SW 1271 (cell line): ENCODE data around the gene PRKCA.

Experiments used
- DNase-seq, 2 experiments: peaks; one replicate each; lab custom pipeline; 2025; lab: John Stamatoyannopoulos, UW

Gene PRKCA

GRCh38 chr17:66518108-66518507 is 215.7 kb downstream of the PRKCA start:
- no peak for DNase-seq

DNA sequence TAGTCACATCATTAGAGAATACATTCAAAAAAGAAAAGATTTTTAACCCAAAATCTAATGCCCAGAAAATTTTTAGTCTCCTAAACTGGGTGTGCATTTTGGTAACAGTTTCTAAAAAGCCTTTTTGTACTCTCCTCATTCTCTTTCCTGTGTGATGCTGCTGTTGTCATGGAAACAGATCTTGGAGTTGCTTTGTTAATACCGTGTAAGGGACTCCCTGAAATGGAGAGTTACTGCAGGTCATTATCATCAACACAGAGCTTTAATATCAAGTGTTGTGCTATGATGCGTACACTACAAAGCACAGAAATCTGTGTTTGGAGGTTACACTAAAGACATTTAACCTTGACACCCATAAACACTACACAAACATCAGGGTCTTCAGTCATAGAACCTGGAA is 216.3 kb downstream of the PRKCA start:
- DNase-seq: no peak

DNA sequence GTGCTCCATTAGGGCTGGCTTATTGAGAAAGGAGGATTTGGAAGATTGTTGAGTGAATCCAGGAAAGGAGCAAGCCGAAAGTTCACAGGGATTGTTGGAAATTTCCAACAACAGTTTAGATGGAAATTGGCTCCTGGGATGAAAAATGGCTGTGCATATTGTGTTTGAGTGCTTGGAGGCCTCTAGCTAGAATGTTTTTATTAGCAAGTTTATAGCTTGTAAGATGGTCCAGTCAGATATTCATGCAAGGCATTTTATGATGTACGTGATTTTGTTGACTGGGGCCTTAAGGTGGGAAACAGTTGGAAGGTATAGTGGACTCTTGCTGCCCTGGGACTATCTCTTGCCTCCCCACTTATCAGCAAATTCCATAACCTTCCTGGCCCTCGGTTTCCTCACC is 216.7 kb downstream of the PRKCA start:
- DNase-seq: no peak

- no peak for DNase-seq
Observed at GRCh38 chr17:66520999-66521398, 218.6 kb downstream of the PRKCA start.

GRCh38 chr17:66522591-66523272 is 220.3 kb downstream of the PRKCA start:
- DNase-seq: no peak

DNA sequence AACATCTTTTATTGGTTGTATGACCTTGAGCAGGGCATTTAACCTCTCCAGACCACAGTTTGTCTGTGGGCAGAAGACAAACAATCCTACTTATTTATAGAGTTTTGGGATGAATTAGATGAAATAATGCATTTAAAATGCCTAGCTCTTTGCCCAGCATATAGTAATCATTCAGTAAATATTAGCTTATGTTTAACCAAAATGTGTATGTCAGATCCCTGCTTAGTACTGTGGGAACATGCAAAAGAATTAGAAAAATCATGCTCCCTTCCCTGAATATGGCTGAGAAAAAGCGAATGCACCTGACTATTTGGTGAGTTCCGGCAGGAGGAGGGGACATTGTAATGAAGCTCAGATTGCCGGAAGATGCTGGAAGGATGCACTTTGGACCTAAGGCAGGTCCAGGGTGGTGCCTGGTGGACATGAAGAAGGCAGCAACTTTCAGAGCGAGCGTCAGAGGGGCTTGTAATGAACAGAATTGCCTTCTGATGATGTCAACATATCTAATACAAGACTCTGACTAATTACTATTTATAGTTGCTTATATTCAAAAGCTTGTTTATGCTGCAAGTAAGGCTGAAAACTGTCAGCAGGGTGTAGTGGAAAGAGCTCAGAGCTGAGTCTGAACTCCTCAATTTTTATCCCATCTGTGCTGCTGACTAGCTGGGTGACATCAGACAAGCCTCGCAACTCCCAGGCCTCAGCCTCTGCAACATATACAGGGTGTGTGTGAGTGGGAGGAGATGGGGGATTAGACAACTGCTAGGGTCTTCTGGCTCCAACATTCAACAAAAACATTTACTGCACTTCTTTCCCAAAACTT is 221.2 kb downstream of the PRKCA start:
- DNase-seq: no peak

GRCh38 chr17:66524877-66525276 is 222.5 kb downstream of the PRKCA start:
- DNase-seq: no peak

GRCh38 chr17:66525338-66525737 is 222.9 kb downstream of the PRKCA start:
- DNase-seq: no peak

GRCh38 chr17:66526827-66527226 is 224.4 kb downstream of the PRKCA start:
- no peak for DNase-seq

DNA sequence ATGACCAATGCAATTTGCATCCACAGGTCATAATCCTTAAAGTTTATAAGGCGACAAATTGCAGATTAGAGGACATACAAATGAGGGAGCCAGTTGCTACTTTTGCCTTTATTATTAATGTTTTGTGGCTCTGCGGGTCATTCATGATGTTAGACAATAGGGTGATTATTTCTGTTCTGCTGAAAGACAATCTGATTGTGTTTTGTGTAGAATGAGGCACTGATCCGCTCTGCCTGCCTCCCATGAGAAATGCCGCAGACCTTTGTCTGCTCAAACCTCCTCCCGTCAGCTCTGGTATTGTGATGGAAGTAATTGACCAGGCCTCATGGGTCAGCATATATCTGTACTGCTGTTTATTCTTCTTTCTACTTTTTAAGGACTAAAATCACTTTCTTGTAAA is 224.9 kb downstream of the PRKCA start:
- DNase-seq: no peak

DNA sequence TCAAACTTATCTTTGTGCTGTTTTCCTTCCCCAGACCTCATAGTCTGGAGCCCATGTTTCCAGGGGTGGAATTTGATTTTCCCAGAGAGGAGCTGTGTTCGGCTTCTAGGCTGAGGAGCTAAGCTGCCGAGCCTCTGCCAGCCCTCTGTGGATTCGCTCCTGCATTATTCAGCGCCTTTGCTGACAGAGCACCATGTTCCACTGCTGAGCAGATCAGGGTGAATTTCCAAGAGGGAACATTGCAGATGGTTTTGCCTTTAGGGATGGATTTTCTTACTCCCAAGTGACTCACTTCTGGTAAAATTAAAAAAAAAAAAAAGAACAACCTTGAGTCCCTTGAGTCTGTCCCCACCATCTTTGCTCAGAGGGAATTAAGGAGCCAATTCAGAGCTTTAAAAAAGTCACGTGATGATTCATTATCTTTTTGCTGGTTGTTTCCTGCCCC is 229.5 kb downstream of the PRKCA start:
- no peak for DNase-seq

DNA sequence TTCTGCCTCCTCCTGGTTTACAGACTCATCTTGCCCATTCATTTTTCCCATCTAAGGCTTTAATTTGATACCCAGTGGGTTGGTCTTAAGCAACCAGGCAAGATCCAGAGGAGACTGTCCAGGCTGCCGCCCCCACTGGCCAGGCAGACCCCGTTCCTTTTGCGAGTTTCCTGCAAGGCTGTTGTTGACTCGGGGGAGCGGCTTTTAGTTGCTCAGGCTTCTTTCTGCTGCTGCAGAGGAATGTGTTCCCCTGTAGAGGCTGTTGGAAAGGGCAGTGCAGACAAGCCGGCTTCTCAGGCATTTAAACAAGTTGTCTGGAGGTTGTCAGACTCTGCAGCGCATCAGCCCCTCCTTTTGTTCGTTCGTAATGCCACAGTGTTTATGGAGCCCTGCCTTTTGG is 231.2 kb downstream of the PRKCA start:
- no peak for DNase-seq

- no peak for DNase-seq
Observed at GRCh38 chr17:66533986-66534385, 231.6 kb downstream of the PRKCA start.

DNA sequence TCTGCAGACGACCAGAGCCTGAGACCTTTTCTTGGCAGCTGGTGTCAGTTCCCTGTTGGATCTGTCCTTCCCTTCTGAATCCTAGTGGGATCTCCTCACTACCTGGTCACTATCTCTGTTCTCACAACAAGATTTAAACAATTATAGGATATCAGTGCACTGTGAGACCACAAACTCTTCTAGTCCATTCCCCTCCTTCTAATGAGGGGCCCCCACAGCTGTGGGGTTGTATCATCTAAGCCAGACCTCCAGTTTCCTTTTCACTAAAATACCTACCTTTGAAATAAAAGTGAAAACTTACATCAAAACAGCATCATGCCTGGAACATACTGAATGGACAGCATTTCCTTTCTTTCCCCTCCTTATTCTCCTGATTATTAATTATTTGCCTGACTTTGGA is 233.2 kb downstream of the PRKCA start:
- no peak for DNase-seq

- DNase-seq: no peak
Observed at GRCh38 chr17:66537502-66537901, 235.1 kb downstream of the PRKCA start.

GRCh38 chr17:66538776-66539175 is 236.4 kb downstream of the PRKCA start:
- DNase-seq: no peak

- no peak for DNase-seq
Observed at GRCh38 chr17:66540131-66540781, 237.8 kb downstream of the PRKCA start.

- no peak for DNase-seq
Observed at GRCh38 chr17:66541461-66542128, 239.2 kb downstream of the PRKCA start.

- no peak for DNase-seq
Observed at GRCh38 chr17:66542129-66542966, 239.9 kb downstream of the PRKCA start.

- DNase-seq: peak in 1 of 2 experiments; percentile 37
Observed at GRCh38 chr17:66542967-66543520, 240.6 kb downstream of the PRKCA start.

DNA sequence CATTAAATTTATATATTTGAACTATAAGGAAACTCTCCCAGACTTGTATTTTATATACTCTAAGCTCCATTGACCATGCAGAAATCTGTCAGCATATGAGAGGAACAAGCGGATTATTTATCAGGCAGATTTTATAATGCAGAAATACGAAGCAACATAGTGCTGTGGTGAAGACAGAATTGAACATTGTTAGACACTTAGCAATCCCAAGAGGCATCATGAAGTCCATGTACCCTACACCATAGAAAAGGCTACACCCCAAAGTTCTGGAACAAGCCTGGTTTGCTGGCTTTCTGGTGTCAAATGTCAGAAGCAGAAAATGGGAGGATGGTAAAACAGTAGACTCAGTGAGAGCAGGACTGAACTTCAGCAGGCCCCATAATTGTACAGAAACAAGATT is 241.1 kb downstream of the PRKCA start:
- no peak for DNase-seq
